ENCODE data around the gene NAA60.
"Not testable (repeated sequence)": the region's sequence is repeated elsewhere in the genome, so short reads cannot be mapped to it uniquely, and the experiment has no call there.

Gene NAA60

DNA sequence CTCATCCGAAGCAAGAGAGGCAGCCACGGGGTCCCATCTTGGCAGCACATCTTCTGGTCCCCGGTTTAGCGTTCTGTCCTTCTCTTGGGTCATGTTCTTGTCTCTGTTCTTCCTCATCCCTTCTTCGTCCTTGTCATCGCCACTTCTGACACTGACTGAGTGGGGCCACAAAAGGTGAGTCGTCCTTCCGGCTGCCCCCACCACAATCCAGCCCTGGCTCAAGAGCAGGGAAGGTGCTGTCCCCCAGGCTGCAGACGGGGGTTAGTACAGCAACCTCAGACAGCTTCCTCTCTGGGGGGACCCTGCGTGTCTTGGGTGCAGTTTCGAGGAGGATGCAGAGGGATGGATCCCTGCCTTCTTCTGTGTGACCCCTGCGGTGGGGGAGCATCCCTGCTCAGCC lies 21.8 kb downstream of the NAA60 start:
- no peak for DNase-seq

DNA sequence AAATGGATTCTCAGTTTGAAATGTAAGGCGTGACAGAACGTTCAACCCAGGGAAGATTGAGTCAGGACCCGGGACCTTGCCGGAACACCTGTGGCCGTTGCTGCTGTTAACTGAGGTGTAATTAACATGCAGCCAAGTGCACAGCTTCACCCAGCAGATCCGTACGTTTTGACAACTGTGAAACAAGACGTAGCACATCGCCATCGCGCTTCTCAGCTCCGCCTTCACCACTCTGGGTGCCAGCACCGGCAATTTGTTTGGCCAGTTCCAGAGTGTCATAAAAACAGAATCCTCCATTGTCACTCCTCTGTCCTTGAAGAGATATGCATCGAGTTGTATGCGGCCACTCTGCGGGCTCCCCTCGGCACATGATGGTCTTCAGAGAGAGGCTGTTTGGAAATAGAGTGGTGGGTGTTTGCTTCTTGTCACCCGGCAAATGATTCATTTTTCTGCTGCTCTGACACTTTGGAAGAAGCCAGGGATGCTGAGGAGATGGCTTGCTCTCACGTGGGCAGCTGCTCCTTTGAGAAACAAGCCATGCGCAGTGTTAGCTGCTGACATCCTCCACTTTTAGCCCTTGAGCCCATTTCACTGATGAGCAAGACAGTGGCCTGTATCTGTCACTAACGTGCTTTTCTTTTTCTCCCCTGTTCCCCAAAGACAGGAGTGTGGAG lies 22.6 kb downstream of the NAA60 start:
- DNase-seq: no peak

DNA sequence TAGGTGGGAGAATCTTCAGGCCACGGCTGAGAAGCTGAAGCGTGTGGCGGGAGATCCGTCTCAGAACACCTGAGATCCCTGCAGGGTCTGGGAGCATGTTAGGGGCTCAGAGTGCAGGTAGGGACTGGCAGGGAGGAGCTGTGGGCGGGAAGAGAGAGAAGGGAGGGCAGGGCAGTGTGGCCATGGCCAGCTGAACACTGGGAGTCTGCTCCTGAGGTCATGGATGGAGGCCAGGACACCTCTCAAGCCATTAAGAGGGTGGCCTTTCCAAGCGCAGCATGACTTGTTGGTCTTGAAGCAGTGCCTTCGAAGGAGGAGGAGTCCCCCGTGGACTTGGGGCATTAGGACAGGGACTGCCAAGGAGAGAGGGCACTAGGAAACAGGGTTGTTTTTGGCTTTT lies 23.7 kb downstream of the NAA60 start:
- DNase-seq: no peak

GRCh38 chr16:3467921-3468320 lies 24.4 kb downstream of the NAA60 start:
- no peak for DNase-seq

GRCh38 chr16:3468501-3468900 lies 25.0 kb downstream of the NAA60 start:
- DNase-seq: no peak

- no peak for DNase-seq
Measured at GRCh38 chr16:3469736-3470135, 26.3 kb downstream of the NAA60 start.

DNA sequence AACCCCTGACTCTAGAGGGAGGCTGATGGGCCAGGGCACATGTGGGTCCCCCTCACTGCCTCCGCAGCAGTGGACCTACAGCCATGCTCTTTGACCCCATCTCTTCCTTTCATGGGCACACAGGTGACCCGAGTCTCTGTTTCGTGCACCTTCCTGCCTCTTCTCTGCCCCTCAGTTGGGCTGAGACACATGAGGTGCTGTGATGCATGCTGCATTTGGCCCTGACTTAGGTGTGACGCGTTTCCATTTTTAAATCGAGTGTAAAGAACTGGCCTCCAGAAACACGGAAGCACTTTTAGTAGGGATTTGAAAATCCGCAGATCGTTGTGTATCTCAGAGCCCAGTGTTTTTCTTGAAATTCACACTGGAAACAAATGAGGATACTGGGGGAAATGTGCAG lies 27.2 kb downstream of the NAA60 start:
- DNase-seq: no peak

- no peak for DNase-seq
Measured at GRCh38 chr16:3471518-3472176, 28.2 kb downstream of the NAA60 start.

- no peak for DNase-seq
Measured at GRCh38 chr16:3472878-3473595, 29.6 kb downstream of the NAA60 start.

DNA sequence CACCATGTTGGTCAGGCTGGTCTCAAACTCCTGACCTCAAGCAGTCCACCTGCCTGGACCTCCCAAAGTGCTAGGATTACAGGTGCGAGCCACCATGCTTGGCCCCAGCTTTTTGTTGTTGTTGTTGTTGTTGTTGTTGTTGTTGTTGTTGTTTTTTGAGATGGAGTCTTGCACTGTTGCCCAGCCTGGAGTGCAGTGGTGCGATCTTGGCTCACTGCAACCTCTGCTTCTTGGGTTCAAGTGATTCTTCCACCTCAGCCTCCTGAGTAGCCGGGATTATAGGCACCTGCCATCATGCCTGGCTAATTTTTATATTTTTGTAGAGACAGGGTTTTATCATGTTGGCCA lies 30.1 kb downstream of the NAA60 start:
- not testable (repeated sequence) for DNase-seq

DNA sequence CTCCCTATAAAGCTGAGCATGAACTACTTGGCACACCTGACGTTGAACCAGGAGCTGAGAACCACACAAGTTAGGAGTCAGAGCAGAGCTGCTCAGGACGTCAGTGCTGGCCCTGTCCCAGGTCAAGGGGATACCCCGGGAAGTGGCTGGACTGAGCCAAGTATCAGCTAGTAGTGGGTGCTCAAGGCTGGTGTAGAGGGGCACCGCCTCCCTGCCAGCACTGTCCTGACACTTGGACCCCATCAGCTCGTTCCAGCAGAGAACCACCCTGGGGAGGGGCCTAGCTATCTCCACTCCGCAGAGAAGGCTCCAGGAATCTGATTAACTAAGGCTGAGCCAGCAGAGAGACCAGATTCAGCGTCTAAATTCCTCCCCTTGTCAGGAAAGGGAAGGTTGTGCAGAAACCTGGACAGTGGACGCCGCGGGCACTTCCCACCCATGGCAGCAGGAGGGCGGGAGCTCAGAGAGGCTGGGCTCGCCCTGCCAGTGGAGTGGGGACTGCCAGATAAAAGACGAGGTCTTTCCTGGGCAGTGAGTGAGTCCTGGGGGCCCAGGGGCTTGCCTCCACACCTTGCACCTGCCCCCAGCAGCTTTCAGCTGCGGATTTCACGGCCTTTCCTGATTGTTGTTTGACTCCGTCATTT lies 30.8 kb downstream of the NAA60 start:
- DNase-seq: no peak

- DNase-seq: not testable (repeated sequence)
Measured at GRCh38 chr16:3474870-3475269, 31.4 kb downstream of the NAA60 start.

- no peak for DNase-seq
Measured at GRCh38 chr16:3475604-3476375, 32.3 kb downstream of the NAA60 start.

GRCh38 chr16:3476409-3476808 lies 32.9 kb downstream of the NAA60 start:
- DNase-seq: no peak

DNA sequence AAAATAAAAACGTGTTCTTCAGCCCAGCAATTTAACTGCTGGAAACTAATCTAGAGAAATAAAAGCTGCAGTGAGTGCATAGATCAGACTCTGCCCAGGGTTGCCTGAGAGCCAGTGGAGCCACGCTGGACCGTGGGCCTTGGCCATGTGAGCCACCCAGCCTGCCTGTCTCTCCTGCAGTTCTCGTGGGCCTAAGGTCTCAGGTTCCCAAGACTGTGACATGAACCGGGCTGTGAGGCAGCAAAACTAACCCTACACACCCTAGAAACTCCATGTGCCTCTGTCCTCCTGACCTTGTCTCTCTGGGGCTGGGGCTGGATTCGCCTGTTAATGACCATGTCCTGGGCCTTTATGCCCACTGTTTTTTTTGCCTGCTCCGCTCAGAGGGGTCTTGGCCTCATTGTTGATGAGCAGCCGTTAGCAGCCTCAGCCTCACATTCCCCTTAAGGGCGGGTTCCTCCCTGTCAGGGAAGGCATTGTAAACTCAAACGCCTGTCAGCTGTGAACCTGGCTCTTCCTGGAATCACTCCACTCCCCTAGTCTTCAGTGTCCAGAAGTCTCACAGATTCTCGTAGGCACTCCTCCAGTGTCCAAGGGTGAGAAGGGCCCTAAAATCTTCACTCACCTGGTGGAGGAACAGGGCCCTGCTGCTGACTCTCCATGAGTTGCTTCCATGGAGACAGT lies 34.9 kb downstream of the NAA60 start:
- DNase-seq: no peak

- no peak for DNase-seq
Measured at GRCh38 chr16:3479654-3480216, 36.3 kb downstream of the NAA60 start.

- no peak for DNase-seq
Measured at GRCh38 chr16:3480901-3481695, 37.6 kb downstream of the NAA60 start.

DNA sequence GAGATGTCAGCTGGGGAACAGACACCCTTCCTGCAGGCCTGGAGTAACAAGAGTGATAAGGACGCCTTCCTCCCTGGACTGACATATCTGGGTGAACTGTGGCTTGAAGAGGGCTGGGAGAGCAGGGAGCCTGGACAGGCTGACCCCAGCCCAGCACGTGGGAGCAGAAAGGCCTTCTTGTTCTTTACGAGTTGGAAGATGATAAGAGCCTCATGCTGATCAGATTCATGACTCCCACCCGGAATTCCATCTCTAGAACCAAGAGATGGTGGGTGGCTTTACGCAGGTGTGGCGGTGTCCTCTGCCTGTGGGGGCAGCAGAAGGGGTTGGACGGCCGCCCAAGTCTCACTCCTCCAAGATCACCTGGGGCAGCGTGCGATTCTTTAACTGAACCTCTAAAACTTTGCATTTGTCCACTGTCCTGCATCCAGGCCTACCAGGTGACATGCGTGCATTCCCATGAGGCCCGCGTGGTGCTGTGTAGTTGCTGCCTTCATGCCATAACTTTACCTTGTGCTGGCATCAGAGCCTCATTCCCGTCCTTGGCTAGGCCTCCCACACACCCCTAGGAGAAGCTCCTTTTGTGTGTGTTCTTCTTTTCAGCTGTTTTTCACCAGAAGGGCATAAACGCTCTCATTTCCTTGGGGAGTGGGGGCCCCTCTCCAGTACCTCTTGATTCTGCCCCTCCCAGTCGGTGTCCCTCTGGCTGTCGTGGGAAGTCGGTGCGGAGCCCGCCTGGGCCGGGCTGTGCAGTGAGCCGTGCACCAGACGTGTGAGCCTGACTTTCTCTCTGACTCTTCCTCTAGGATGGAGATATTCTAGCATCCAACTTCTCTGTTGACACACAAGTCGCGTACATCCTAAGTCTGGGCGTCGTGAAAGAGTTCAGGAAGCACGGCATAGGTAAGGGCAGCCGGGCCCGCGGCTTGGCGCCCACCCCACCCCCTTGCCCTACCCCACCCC lies 38.5 kb downstream of the NAA60 start:
- DNase-seq: no peak

DNA sequence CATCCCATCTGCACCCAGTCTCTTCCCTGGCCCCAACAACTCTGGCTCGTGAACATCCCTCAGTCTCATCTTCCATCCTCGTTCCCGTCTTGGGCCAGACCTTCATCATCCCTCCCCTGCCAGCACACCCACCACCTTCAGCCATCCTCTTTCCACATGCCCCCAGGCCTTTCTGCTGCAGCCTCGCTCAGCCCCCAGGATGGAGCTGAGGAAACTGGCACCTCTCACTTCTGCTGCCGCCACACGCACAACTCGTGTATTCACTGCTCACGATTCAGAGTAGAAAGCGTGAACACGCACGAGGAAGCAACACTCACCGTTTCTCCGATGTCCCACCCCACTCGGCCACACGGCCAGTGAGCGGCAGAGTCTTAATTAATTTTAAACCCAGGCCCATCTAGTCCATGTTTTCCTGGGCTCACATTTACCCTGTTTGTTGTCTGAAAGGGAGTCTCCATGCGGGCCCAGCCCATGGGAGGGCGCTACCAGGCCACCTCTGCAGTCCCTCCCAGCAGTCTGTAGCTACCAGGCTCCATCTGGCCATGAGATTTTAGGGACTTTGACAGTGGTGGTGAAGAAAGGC lies 39.3 kb downstream of the NAA60 start:
- DNase-seq: no peak
